Thyroid gland (tissue), 4 donors: ENCODE results near the gene TRAPPC2B.

Experiments
- POLR2A ChIP-seq, 2 donors: fragments of 450-650 bp; IDR thresholded peaks; one replicate each; pipeline ENCODE4 v1.6.1; 2017; ENCODE audit warnings: antibody characterized with exemption in 2 of 2, mild to moderate bottlenecking in 2 of 2, moderate library complexity in 1 of 2
- TF ChIP-seq, protein P1 (sequence below), 6 experiments: fragments of 200-600 bp in 3 of 6; fragments of 450-650 bp in 3 of 6; sonication (generic) in 3 of 6; IDR thresholded peaks; one replicate each; pipeline ENCODE4 v1.5.1; 2016 to 2019; ENCODE audit warnings: antibody characterized with exemption in 6 of 6, mild to moderate bottlenecking in 2 of 6, inconsistent platforms in 1 of 6, moderate library complexity in 1 of 6

DNA sequence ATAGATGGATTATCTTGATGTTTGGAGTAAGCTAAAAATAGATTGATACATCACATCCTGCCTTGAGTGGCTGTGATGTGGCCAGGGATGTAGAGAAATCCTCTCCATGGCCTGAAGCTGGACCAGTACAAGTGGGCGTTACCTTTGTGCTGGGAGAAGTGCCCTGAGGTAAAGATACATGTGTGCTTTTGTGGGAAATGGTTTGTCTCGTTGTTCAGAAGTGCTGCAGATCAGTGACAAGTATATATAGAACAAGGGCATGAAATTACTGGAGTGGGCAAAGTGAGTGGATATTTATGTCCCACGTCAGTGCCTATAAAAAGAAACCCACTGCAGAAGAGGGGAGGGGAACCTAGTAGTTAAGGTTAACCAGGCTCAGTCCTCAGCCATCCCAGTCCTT, 24.5 kb upstream of the TRAPPC2B start:
- no peak for TF ChIP-seq POLR2A (IDR thresholded peaks at IDR 0.05)
- TF ChIP-seq, protein P1, sequence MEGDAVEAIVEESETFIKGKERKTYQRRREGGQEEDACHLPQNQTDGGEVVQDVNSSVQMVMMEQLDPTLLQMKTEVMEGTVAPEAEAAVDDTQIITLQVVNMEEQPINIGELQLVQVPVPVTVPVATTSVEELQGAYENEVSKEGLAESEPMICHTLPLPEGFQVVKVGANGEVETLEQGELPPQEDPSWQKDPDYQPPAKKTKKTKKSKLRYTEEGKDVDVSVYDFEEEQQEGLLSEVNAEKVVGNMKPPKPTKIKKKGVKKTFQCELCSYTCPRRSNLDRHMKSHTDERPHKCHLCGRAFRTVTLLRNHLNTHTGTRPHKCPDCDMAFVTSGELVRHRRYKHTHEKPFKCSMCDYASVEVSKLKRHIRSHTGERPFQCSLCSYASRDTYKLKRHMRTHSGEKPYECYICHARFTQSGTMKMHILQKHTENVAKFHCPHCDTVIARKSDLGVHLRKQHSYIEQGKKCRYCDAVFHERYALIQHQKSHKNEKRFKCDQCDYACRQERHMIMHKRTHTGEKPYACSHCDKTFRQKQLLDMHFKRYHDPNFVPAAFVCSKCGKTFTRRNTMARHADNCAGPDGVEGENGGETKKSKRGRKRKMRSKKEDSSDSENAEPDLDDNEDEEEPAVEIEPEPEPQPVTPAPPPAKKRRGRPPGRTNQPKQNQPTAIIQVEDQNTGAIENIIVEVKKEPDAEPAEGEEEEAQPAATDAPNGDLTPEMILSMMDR (IDR thresholded peaks at IDR 0.05) = no peak
